Small intestine (tissue), 7 donors: Measurements from ENCODE around the gene PLCB2. TPM values are rescaled to one million over a fixed set of nuclear protein-coding genes. Genes with fewer than 3 reads are reported as not detected.

Experiments
- DNase-seq, 2 donors: peaks; one replicate each; pipeline versions ENCODE4 v3.0.0 to v3.0.0-alpha.2; 2013
- FAIRE-seq: peaks from 2 replicates; lab custom pipeline; 2012; peaks lifted over from hg19 to GRCh38; lab: Jason Lieb, UNC
- H3K27ac ChIP-seq, 3 donors: one replicate each; pipeline ENCODE4 v1.5.1; 2013; ENCODE audit warnings: low read length in 2 of 3, mild to moderate bottlenecking in 2 of 3, control low read depth in 1 of 3, inconsistent platforms in 1 of 3, low read depth in 1 of 3, moderate library complexity in 1 of 3
- H3K27me3 ChIP-seq, 3 donors: one replicate each; pipeline ENCODE4 v1.6.1; 2013; ENCODE audit warnings: low read length in 3 of 3, inconsistent platforms in 1 of 3; ENCODE audit not compliant: control insufficient read depth in 3 of 3, insufficient read depth in 3 of 3
- H3K36me3 ChIP-seq, 3 donors: one replicate each; pipeline ENCODE4 v1.6.1; 2013; ENCODE audit warnings: low read length in 3 of 3, inconsistent platforms in 1 of 3, low read depth in 1 of 3, mild to moderate bottlenecking in 1 of 3, moderate library complexity in 1 of 3; ENCODE audit not compliant: control insufficient read depth in 3 of 3, insufficient read depth in 2 of 3
- H3K4me1 ChIP-seq, 3 donors: one replicate each; pipeline ENCODE4 v1.6.1; 2013; ENCODE audit warnings: low read length in 2 of 3, inconsistent platforms in 1 of 3, low read depth in 1 of 3, mild to moderate bottlenecking in 1 of 3, moderate library complexity in 1 of 3; ENCODE audit not compliant: control insufficient read depth in 3 of 3, insufficient read depth in 2 of 3
- H3K4me3 ChIP-seq, 3 donors: one replicate each; pipeline ENCODE4 v1.5.1; 2013; ENCODE audit warnings: low read length in 3 of 3, control low read depth in 1 of 3, inconsistent platforms in 1 of 3, low read depth in 1 of 3, mild to moderate bottlenecking in 1 of 3, moderate library complexity in 1 of 3
- H3K9me3 ChIP-seq, 2 donors: one replicate each; pipeline ENCODE4 v1.6.1; 2013; ENCODE audit warnings: low read depth in 1 of 2, low read length in 1 of 2; ENCODE audit not compliant: control insufficient read depth in 2 of 2, insufficient read depth in 1 of 2
- WGBS, 3 donors: extraction: QIAGEN DNeasy Blood & Tissue Kit; methylation state at CpG; one replicate each; pipeline ENCODE4 v1.1.7; 2013; 5-methylcytosine and 5-hydroxymethylcytosine counted together
- polyA plus RNA-seq, 4 donors: library from polyadenylated mRNA; stranded (reverse) in 3 of 4; unstranded in 1 of 4; fragments of 200-250 nt in 3 of 4; fragments of 120-200 nt in 1 of 4; gene quantifications; one replicate each; pipeline versions ENCODE4 v1.2.1 to v1.2.3, GENCODE V29; 2013
- donor health status: healthy with polysubstance abuse.
- donor health status: control.
- donor health status: control.
- donor health status: Bipolar disorder and iron deficiency.
- donor health status: healthy.

PLCB2 gene
- polyA plus RNA-seq, 4 donors = 5.6 to 11.4 (median 7.8) TPM

DNA sequence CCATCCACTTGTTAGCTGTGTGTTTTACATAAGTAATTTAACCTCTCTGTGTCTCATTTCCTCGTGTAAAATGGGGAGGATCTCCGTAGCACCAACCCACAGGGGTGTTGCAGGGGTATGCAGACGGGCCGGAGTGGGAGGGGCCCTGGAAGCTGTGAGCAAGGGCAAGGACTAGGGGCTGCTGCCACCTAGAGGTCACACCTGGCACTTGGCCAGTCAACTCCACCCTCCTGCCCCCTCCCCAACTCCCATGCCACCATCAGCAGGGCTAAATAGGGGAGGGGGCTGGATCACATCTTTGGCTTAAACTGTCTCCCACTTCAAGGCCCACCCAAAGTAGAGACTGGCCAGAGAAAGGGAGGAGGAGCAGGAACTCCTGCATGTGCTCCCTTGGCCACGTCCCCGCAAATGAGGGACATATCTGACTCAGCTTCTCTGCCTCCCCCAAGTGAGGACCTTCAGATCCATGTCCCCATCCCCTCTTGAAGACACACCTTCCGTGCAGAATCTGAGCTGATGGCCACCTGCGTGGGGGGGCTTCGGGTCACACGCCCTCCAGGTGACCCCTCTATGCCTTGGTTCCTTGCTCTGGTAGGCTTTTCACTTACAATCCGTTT, 30.4 kb upstream of the PLCB2 start:
- no peak for FAIRE-seq
- peak; percentile 64 to 81 for DNase-seq
- peak overlapping the region in 1 of 3 donors; percentile 47 for H3K27ac ChIP-seq

DNA sequence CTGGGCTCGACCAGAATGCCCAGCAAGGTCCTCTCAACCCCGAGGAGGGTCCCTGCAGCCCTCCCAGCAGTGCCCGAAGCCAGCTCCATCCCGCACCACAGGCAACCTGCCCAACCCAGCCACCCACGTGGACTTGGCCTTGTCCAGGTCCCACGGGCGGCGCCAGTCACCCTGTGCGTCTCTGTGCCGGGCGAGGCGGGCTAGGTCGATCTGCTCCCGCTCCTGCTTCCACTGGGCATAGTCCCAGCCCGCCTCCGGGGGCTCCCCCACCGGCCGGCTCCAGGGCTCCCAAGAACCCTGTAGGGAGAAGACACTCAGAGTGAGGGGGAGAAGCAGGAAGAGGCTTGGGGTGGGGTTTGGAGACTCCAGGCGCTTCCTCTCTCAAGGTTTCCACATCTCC, 29.9 kb upstream of the PLCB2 start:
- Histone ChIP-seq H3K4me3 (no peak overlapping the region), H3K27me3 (no peaks in the 10 kb centered on the region), H3K36me3 (peaks cover 0 to 11% (median 0%) of the 10 kb centered on the region in 3 donors), H3K9me3 (no peaks in the 10 kb centered on the region), H3K4me1 (peaks cover 5 to 82% (median 11%) of the 10 kb centered on the region in 3 donors), H3K27ac (no peak overlapping the region)
- WGBS, 3 donors = 59 to 68% (median 60%) methylated on average over 19 of the region's 19 CpGs
- FAIRE-seq = no peak
- DNase-seq = no peak

More for the DNA sequence above, 30.4 kb upstream of the PLCB2 start:
- peaks cover 0 to 11% (median 0%) of the 10 kb centered on the region in 3 donors for H3K36me3 ChIP-seq
- H3K9me3 ChIP-seq = no peaks in the 10 kb centered on the region
- H3K4me1 ChIP-seq = peaks cover 5 to 88% (median 11%) of the 10 kb centered on the region in 3 donors
- no peaks in the 10 kb centered on the region for H3K27me3 ChIP-seq
- no peak overlapping the region for H3K4me3 ChIP-seq
- 41 to 45% (median 43%) methylated on average over 11 of the region's 11 CpGs for WGBS, 3 donors

DNA sequence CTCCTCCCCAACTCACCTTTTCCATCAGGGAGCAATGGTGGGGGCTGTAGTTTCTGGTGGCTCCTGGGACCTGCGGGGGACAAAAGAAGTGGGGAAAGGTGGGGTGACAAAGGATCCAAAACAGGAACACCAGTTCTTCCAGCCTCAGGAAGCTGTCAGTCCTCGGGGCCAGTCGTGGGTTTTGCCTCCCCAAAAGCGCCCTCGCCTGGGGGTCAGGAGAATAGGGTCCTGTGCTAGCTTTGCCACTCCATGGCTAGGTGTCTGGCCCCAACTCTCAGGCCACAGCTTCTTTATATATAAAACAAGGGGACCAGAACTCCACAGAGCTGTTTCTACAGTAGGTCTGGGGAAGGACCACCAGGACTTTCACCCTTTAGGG, 29.0 kb upstream of the PLCB2 start:
- peaks cover 0 to 11% (median 0%) of the 10 kb centered on the region in 3 donors for H3K36me3 ChIP-seq
- no peak overlapping the region for H3K27ac ChIP-seq
- FAIRE-seq (no peak), DNase-seq (no peak)
- WGBS, 3 donors = 66 to 90% (median 66%) methylated on average over 5 of the region's 5 CpGs
- no peak overlapping the region for H3K4me3 ChIP-seq
- H3K4me1 ChIP-seq = peaks cover 5 to 78% (median 11%) of the 10 kb centered on the region in 3 donors
- no peaks in the 10 kb centered on the region for H3K27me3 ChIP-seq
- no peaks in the 10 kb centered on the region for H3K9me3 ChIP-seq

DNA sequence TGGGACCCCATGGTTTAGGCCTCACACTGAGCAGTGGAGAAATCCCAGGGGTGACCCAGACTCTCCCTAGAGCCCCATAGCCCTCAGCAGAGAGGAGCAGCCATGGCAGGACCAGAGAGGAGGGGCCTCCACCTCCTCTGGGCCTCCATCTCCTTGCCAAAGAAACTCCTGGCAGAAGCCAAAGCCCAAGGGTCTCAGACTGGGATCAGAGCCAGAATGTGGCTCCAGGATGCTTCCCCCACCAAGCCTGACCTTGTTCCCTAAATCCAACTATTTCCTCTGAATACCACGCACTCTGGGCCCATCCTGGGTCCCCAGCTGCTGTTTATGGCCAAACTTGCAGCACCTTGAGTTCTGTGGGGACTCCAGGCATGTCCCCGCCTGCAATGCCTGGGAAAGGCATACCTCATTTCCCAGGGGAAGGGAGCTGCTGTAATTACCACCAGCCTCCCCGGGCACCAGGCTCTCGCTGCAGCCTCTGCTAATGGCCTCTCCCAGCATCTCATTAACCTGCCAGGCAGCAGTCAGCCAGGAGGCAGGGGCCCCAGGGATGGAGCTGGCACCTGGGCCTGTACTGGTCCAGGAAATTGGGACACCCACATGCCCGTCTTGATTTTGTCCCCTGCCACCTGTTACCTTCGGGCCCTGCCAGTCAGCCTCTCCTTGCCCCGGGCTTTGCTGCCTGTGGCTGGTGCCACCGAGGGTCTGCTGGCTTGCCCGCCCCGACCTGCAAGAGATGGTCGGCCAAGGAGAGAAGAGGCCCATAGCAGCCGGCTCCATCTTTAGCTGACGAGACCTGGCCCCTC, 28.4 kb upstream of the PLCB2 start:
- H3K4me1 ChIP-seq = peaks cover 5 to 73% (median 11%) of the 10 kb centered on the region in 3 donors
- no peak for DNase-seq
- H3K4me3 ChIP-seq = no peak overlapping the region
- no peaks in the 10 kb centered on the region for H3K9me3 ChIP-seq
- 80 to 84% (median 82%) methylated on average over 11 to 13 of the region's 13 CpGs for WGBS, 3 donors
- H3K27me3 ChIP-seq = no peaks in the 10 kb centered on the region
- FAIRE-seq = no peak
- H3K27ac ChIP-seq = no peak overlapping the region
- H3K36me3 ChIP-seq = peaks cover 0 to 11% (median 0%) of the 10 kb centered on the region in 3 donors

DNA sequence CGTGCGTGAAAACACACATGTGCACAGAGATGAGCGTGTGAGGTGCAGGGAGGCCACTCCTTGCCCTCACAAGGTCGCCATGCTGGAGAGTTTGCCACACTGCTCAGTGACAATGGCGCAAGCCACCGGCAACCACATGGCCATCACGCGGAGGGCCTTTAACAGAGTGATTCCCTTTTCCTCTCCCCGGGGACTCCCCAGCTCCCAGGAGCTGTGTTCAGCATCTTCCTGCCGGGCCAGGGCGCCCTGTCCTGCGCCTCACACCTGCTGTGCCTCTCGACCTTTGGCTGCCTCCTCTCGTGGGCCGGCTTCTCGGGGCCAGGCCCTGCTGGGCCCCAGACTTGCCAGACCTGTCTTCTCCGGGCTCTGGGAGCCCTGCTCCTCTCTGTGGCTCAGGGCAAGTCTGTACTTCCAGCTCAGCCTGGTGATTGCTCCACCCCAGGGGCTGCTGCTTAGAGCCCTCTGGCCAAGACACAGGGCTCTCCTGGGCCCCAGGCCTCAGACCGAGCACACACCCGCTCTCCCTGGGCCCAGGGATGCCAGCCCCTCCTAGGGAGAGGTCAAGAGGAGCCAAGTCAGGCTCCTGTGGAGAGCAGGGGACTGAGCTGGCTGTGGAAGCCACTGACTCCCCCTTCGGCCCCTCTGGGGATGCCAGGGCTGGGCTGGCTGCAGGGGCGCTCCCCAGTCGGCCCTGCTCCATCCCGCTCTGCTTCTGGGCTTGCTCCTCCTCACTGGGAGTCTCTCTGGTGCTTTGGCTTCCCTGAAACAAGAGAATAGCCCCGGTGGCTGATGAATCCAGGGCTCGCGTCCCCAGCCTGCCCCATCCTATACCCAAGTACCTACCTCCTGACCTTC, 27.4 kb upstream of the PLCB2 start:
- Histone ChIP-seq H3K36me3 (peaks cover 0 to 11% (median 0%) of the 10 kb centered on the region in 3 donors), H3K9me3 (no peaks in the 10 kb centered on the region), H3K27ac (peak overlapping the region in 2 of 3 donors; percentile 45 to 80), H3K4me3 (no peak overlapping the region), H3K4me1 (peaks cover 5 to 64% (median 9%) of the 10 kb centered on the region in 3 donors), H3K27me3 (no peaks in the 10 kb centered on the region)
- 64 to 74% (median 65%) methylated on average over 25 to 26 of the region's 26 CpGs for WGBS, 3 donors
- FAIRE-seq = no peak
- peak; percentile 44 to 80 for DNase-seq

DNA sequence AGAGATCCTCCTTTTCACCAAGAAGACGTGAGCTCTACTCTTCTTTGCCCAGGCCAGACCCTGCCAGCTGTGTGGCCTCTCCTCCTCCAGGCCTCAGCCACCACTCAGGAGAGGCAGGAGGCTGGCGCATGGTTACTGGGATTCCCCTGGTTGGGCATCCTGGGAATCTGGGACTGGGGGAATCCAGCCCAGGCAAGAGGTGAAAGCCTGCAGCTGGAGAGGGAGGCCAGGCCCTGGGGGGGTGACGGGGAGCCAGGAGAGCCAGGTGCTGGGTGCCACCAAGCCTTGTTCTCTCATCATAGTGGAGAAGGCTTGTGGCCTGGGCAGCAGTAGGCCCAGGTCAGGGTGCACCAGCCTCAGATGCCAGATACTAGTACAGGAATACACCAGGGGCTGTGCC, 26.8 kb upstream of the PLCB2 start:
- Histone ChIP-seq H3K4me3 (no peak overlapping the region), H3K9me3 (no peaks in the 10 kb centered on the region), H3K4me1 (peaks cover 3 to 60% (median 5%) of the 10 kb centered on the region in 3 donors), H3K27me3 (no peaks in the 10 kb centered on the region), H3K36me3 (peaks cover 0 to 11% (median 0%) of the 10 kb centered on the region in 3 donors), H3K27ac (peak overlapping the region in 2 of 3 donors; percentile 45 to 80)
- DNase-seq = no peak
- WGBS, 3 donors = 76 to 90% (median 83%) methylated on average over 3 of the region's 3 CpGs
- FAIRE-seq = no peak

DNA sequence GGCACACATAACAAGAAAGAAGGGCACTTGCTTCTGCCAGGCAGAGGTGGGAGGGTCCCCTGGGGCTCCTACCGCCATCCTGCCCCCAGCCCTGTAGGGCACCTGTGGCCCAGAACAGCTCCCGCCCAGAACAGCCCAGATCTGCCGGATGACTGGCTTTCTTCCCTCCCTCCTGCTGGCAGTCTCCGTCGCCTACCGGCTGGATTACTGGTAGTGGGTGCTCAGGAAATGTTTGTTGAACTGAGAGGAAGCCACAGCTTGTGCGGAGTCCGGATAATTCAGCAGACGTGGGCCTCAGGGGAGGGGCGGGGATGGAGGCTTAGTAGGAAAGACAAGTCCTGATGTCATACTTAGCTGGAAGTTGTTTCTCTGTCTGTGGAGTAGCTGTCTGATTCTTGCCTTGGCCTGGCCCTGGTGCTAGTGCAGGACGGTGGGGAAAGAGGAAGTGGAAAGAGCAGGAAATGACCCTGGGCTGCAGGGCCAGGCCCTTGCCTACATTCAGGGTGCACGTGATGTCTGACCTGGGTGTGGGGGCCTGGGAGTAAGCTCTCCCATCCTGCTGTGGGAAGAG, 26.3 kb upstream of the PLCB2 start:
- Histone ChIP-seq H3K9me3 (no peaks in the 10 kb centered on the region), H3K36me3 (peaks cover 0 to 11% (median 0%) of the 10 kb centered on the region in 3 donors), H3K4me3 (no peak overlapping the region), H3K27me3 (no peaks in the 10 kb centered on the region), H3K27ac (peak overlapping the region; percentile 45 to 80 (median 51)), H3K4me1 (peaks cover 2 to 56% (median 5%) of the 10 kb centered on the region in 3 donors)
- DNase-seq = peak in 1 of 2 donors; percentile 50
- 33 to 76% (median 60%) methylated on average over 9 to 12 of the region's 12 CpGs for whole genome bisulfite sequencing, 3 donors
- FAIRE-seq = no peak
